Testis (tissue), 3 donors: Measurements from ENCODE around the gene EZH2. TPM values are rescaled to one million over a fixed set of nuclear protein-coding genes. Genes with fewer than 3 reads are reported as not detected.

ENCODE experiments used
- DNase-seq: peaks from one replicate; pipeline ENCODE4 v3.0.0-alpha.2; 2019
- H3K27ac ChIP-seq, 2 donors: fragments of 200-600 bp; sonication (generic); one replicate each; pipeline ENCODE4 v1.5.1; 2019
- H3K27me3 ChIP-seq: fragments of 200-600 bp; sonication (generic); one replicate; pipeline ENCODE4 v1.5.1; 2019
- H3K36me3 ChIP-seq: fragments of 200-600 bp; sonication (generic); one replicate; pipeline ENCODE4 v1.5.1; 2017; ENCODE audit warnings: low read depth; ENCODE audit errors: missing control alignments
- H3K4me1 ChIP-seq: fragments of 200-600 bp; sonication (generic); one replicate; pipeline ENCODE4 v1.5.1; 2019
- H3K4me3 ChIP-seq, 2 donors: fragments of 200-600 bp; sonication (generic); one replicate each; pipeline ENCODE4 v1.5.1; 2017 to 2019
- H3K9me3 ChIP-seq: fragments of 200-600 bp; sonication (generic); one replicate; pipeline ENCODE4 v1.5.1; 2017
- CTCF ChIP-seq, 3 experiments: fragments of 450-650 bp in 2 of 3; fragments of 200-600 bp in 1 of 3; sonication (generic) in 1 of 3; IDR thresholded peaks; one replicate each; pipeline ENCODE4 v1.5.1; 2016 to 2019; ENCODE audit warnings: antibody characterized with exemption in 3 of 3, mild to moderate bottlenecking in 2 of 3, moderate library complexity in 1 of 3
- POLR2A ChIP-seq: fragments of 450-650 bp; IDR thresholded peaks from one replicate; pipeline ENCODE4 v1.6.1; 2017; ENCODE audit warnings: antibody characterized with exemption, mild to moderate bottlenecking, moderate library complexity
- WGBS, 2 donors: methylation state at CpG; one replicate each; pipeline ENCODE4 v1.1.5; 2018; 5-methylcytosine and 5-hydroxymethylcytosine counted together
- intact Hi-C: fragments of 100-400 bp; cut with DNase I; formaldehyde crosslinking; loops from one replicate; pipeline ENCODE4 v1.15.1; 2023; ENCODE audit warnings: low total_unique reads
- polyA plus RNA-seq: library from polyadenylated mRNA; stranded (reverse); fragments of 350-450 nt; fragmentation: Illumina TruSeq; extraction: RNeasy Lipid Tissue Mini Kit (QIAGEN cat#74804); gene quantifications from one replicate; pipeline ENCODE4 v1.2.3, GENCODE V29; 2014; ENCODE audit warnings: low read depth, low replicate concordance; ENCODE audit not compliant: insufficient read depth
- total RNA-seq, 2 donors: library from RNA; depleted of rRNA; stranded (reverse); fragments of >200 nt; gene quantifications; one replicate each; pipeline ENCODE4 v1.2.3, GENCODE V29; 2016

Gene EZH2
- total and polyA plus RNA-seq, 3 donors from 2014 or later: 27.0 to 60.3 (median 36.0) TPM

- TF ChIP-seq CTCF (IDR thresholded peaks at IDR 0.05): no peak
- TF ChIP-seq POLR2A: no peak
- no peaks in the 10 kb centered on the region for H3K9me3 ChIP-seq
- peak; percentile 92 for DNase-seq
These were observed 370 bp upstream of the EZH2 start for GRCh38 chr7:148884299-148885022.

GRCh38 chr7:148883266-148884048 is 634 bp downstream of the EZH2 start:
- intact Hi-C loops: loop anchor here (10.0 kb wide), 1 partner anchor 61 kb away; no protein-coding TSS in a partner anchor
- 0 to 1% methylated on average over 8 to 60 of the region's 88 CpGs for WGBS, 2 donors
- no peaks in the 10 kb centered on the region for H3K36me3 ChIP-seq
- peak overlapping the region; percentile 75 to 97 for H3K27ac ChIP-seq
- peak overlapping the region; percentile 94 to 95 for H3K4me3 ChIP-seq
- H3K27me3 ChIP-seq: no peaks in the 10 kb centered on the region
- H3K9me3 ChIP-seq: no peaks in the 10 kb centered on the region
- TF ChIP-seq CTCF (IDR thresholded peaks at IDR 0.05): no peak
- TF ChIP-seq POLR2A: no peak
- DNase-seq: peak; percentile 51
- H3K4me1 ChIP-seq: no peaks in the 10 kb centered on the region

More at GRCh38 chr7:148884299-148885022, 370 bp upstream of the EZH2 start:
- no peaks in the 10 kb centered on the region for H3K36me3 ChIP-seq
- H3K4me1 ChIP-seq: no peaks in the 10 kb centered on the region
- intact Hi-C loops: loop anchor here (10.0 kb wide), 1 partner anchor 60 kb away; no protein-coding TSS in a partner anchor
- H3K27ac ChIP-seq: peak overlapping the region; percentile 97
- H3K4me3 ChIP-seq: peak overlapping the region; percentile 94 to 95
- 0 to 1% methylated on average over 27 to 57 of the region's 101 CpGs for WGBS, 2 donors
- no peaks in the 10 kb centered on the region for H3K27me3 ChIP-seq

- H3K27ac ChIP-seq: peak overlapping the region in 1 of 2 donors; percentile 97
- H3K9me3 ChIP-seq: no peaks in the 10 kb centered on the region
- H3K36me3 ChIP-seq: no peaks in the 10 kb centered on the region
- no peak for DNase-seq
- no peaks in the 10 kb centered on the region for H3K4me1 ChIP-seq
- no peaks in the 10 kb centered on the region for H3K27me3 ChIP-seq
- intact Hi-C loops: loop anchor here (10.0 kb wide), 1 partner anchor 62 kb away; no protein-coding TSS in a partner anchor
- 0 to 1% methylated on average over 12 of the region's 12 CpGs for WGBS, 2 donors
- peak overlapping the region; percentile 94 to 95 for H3K4me3 ChIP-seq
- TF ChIP-seq CTCF (IDR thresholded peaks at IDR 0.05) (no peak), POLR2A (no peak)
These were observed 1.2 kb downstream of the EZH2 start for GRCh38 chr7:148882841-148883265.

- TF ChIP-seq POLR2A (no peak), CTCF (IDR thresholded peaks at IDR 0.05) (no peak)
- Histone ChIP-seq H3K27me3 (no peaks in the 10 kb centered on the region), H3K4me3 (no peak overlapping the region), H3K27ac (no peak overlapping the region), H3K4me1 (no peaks in the 10 kb centered on the region), H3K9me3 (no peaks in the 10 kb centered on the region), H3K36me3 (no peaks in the 10 kb centered on the region)
- 41 to 56% methylated on average over 5 of the region's 5 CpGs for WGBS, 2 donors
- DNase-seq: no peak
- intact Hi-C loops: loop anchor here (10.0 kb wide), 1 partner anchor 63 kb away; no protein-coding TSS in a partner anchor
These were observed 1.9 kb downstream of the EZH2 start for GRCh38 chr7:148882192-148882591.
